SK-N-SH (cell line): ENCODE results near the gene DMD. TPM values are rescaled to one million over a fixed set of nuclear protein-coding genes. Genes with fewer than 3 reads are reported as not detected.

ENCODE experiments used
- CTCF ChIA-PET: fragments of 300-600, 350-600 bp; formaldehyde crosslinking; extraction: SDS; loops from one replicate; lab custom pipeline; 2021; lab: Yijun Ruan, JAX
- POLR2A ChIA-PET: fragments of 350-600 bp; sonication (Branson Sonifier 250); formaldehyde crosslinking; extraction: SDS; loops from one replicate; lab custom pipeline; 2020; ENCODE audit warnings: antibody characterized with exemption, inconsistent platforms; lab: Yijun Ruan, JAX
- DNase-seq: peaks from one replicate; pipeline ENCODE4 v3.0.0; 2012
- H2AFZ ChIP-seq: fragments of 200-600 bp; sonication (generic); 2 replicates; pipeline ENCODE4 v1.8.1; 2016; ENCODE audit warnings: antibody characterized with exemption, mild to moderate bottlenecking, low read depth
- H3F3A ChIP-seq: fragments of 200-600 bp; sonication (generic); replicated peaks from 2 replicates; pipeline ENCODE3; 2016; ENCODE audit warnings: antibody characterized with exemption, mild to moderate bottlenecking; ENCODE audit not compliant: insufficient read depth
- H3K27ac ChIP-seq, 2 experiments: fragments of 200-500 bp in 1 of 2; fragments of 200-600 bp in 1 of 2; sonication (Bioruptor generic) in 1 of 2; sonication (generic), shearing (Covaris generic) in 1 of 2; 2 replicates each; pipeline versions ENCODE4 v1.5.1 to v1.6.1; 2014 to 2016; ENCODE audit warnings: low read depth in 2 of 2, inconsistent platforms in 1 of 2, low read length in 1 of 2, mild to moderate bottlenecking in 1 of 2, mixed read lengths in 1 of 2
- H3K27me3 ChIP-seq: fragments of 200-600 bp; sonication (generic), shearing (Covaris generic); 2 replicates; pipeline ENCODE4 v1.6.1; 2016; ENCODE audit warnings: mixed run types; ENCODE audit not compliant: insufficient read depth
- H3K36me3 ChIP-seq, 2 experiments: fragments of 200-500 bp in 1 of 2; fragments of 200-600 bp in 1 of 2; sonication (Bioruptor generic) in 1 of 2; sonication (generic) in 1 of 2; replicated peaks in 1 of 2; 2 replicates each; pipeline versions ENCODE3 to v1.5.1; 2014 to 2016; ENCODE audit warnings: low read length in 1 of 2, mild to moderate bottlenecking in 1 of 2; ENCODE audit not compliant: insufficient read depth in 2 of 2, control insufficient read depth in 1 of 2
- H3K4me1 ChIP-seq, 2 experiments: fragments of 200-500 bp in 1 of 2; fragments of 200-600 bp in 1 of 2; sonication (Bioruptor generic) in 1 of 2; sonication (generic), shearing (Covaris generic) in 1 of 2; 2 replicates each; pipeline versions ENCODE4 v1.5.1 to v1.6.1; 2014 to 2016; ENCODE audit warnings: low read depth in 1 of 2, low read length in 1 of 2, mixed run types in 1 of 2; ENCODE audit not compliant: insufficient read depth in 2 of 2, control insufficient read depth in 1 of 2
- H3K4me2 ChIP-seq: fragments of 200-600 bp; sonication (generic), shearing (Covaris generic); 2 replicates; pipeline ENCODE4 v1.6.1; 2017; ENCODE audit warnings: mixed run types
- H3K4me3 ChIP-seq, 2 experiments: fragments of 200-500 bp in 1 of 2; fragments of 200-600 bp in 1 of 2; sonication (Bioruptor generic) in 1 of 2; sonication (generic), shearing (Covaris generic) in 1 of 2; 2 replicates each; pipeline versions ENCODE4 v1.5.1 to v1.8.1; 2014 to 2016; ENCODE audit warnings: low read depth in 2 of 2, inconsistent platforms in 1 of 2, low read length in 1 of 2, mild to moderate bottlenecking in 1 of 2, mixed read lengths in 1 of 2, moderate library complexity in 1 of 2
- H3K79me2 ChIP-seq: fragments of 200-600 bp; sonication (generic); 2 replicates; pipeline ENCODE4 v1.8.1; 2017; ENCODE audit warnings: mild to moderate bottlenecking; ENCODE audit not compliant: insufficient read depth
- H3K9ac ChIP-seq: fragments of 200-600 bp; sonication (generic); 2 replicates; pipeline ENCODE4 v1.6.1; 2017; ENCODE audit warnings: mixed run types
- H3K9me2 ChIP-seq: fragments of 200-600 bp; sonication (generic); 2 replicates; pipeline ENCODE4 v1.6.1; 2017; ENCODE audit warnings: mixed run types
- H3K9me3 ChIP-seq: fragments of 200-600 bp; sonication (generic); 2 replicates; pipeline ENCODE4 v1.6.1; 2017; ENCODE audit warnings: mixed run types, mild to moderate bottlenecking, moderate library complexity
- H4K20me1 ChIP-seq: fragments of 200-600 bp; sonication (generic); 2 replicates; pipeline ENCODE4 v1.6.1; 2017; ENCODE audit warnings: mild to moderate bottlenecking, mixed run types; ENCODE audit not compliant: insufficient read depth
- CTCF ChIP-seq: fragments of 200-600 bp; sonication (generic); IDR thresholded peaks from 2 replicates; pipeline ENCODE4 v1.6.1; 2017; ENCODE audit warnings: antibody characterized with exemption, mild to moderate bottlenecking, moderate library complexity
- ELF1 ChIP-seq: IDR thresholded peaks from 2 replicates; pipeline ENCODE4 v1.4.0; 2012
- EP300 ChIP-seq, 2 experiments: IDR thresholded peaks; 2 replicates each; pipeline versions ENCODE4 v1.4.0 to v1.6.1; 2012; ENCODE audit warnings: borderline replicate concordance in 1 of 2, low read depth in 1 of 2, low read length in 1 of 2
- EZH2phosphoT487 ChIP-seq: fragments of 200-600 bp; sonication (generic); IDR thresholded peaks from 2 replicates; pipeline ENCODE4 v1.6.1; 2017; ENCODE audit warnings: low read depth, mixed run types, mild to moderate bottlenecking, antibody characterized with exemption, moderate library complexity, borderline replicate concordance
- FOXJ3 ChIP-seq: sonication (generic); formaldehyde crosslinking; IDR thresholded peaks from 2 replicates; pipeline ENCODE4 v1.5.1; 2020; ENCODE audit warnings: mild to moderate bottlenecking, missing genetic modification reagents
- FOXM1 ChIP-seq: IDR thresholded peaks from 2 replicates; pipeline ENCODE4 v1.4.0; 2012; ENCODE audit warnings: low read depth, mild to moderate bottlenecking
- GABPA ChIP-seq: IDR thresholded peaks from 2 replicates; pipeline ENCODE4 v1.4.0; 2012; ENCODE audit warnings: low read depth, mild to moderate bottlenecking
- GATA2 ChIP-seq: sonication (generic); formaldehyde crosslinking; IDR thresholded peaks from 2 replicates; pipeline ENCODE4 v1.5.0; 2020; ENCODE audit warnings: mild to moderate bottlenecking, missing genetic modification reagents
- IRF3 ChIP-seq: fragments of 150-350 bp; IDR thresholded peaks from 2 replicates; pipeline ENCODE4 v1.6.1; 2016; ENCODE audit warnings: mild to moderate bottlenecking, low read depth, low read length
- MEF2A ChIP-seq: IDR thresholded peaks from 2 replicates; pipeline ENCODE4 v1.4.0; 2012; ENCODE audit warnings: low read depth, borderline replicate concordance
- PBX3 ChIP-seq: IDR thresholded peaks from 2 replicates; pipeline ENCODE4; 2012
- POLR2AphosphoS5 ChIP-seq: IDR thresholded peaks from 2 replicates; pipeline ENCODE4 v1.6.1; 2012; ENCODE audit warnings: low read depth, low read length
- RAD21 ChIP-seq: IDR thresholded peaks from 2 replicates; pipeline ENCODE4 v1.6.1; 2012; ENCODE audit warnings: mild to moderate bottlenecking, low read length
- RXRA ChIP-seq: IDR thresholded peaks from 2 replicates; pipeline ENCODE4 v1.4.0; 2012; ENCODE audit warnings: low read depth, mild to moderate bottlenecking, borderline replicate concordance
- SIN3A ChIP-seq: IDR thresholded peaks from 2 replicates; pipeline ENCODE4 v1.6.1; 2012; ENCODE audit warnings: low read depth, mild to moderate bottlenecking, low read length, moderate library complexity, borderline replicate concordance
- TCF12 ChIP-seq: IDR thresholded peaks from 2 replicates; pipeline ENCODE4 v1.4.0; 2012
- USF2 ChIP-seq: fragments of 150-350 bp; IDR thresholded peaks from 2 replicates; pipeline ENCODE4 v1.6.1; 2017; ENCODE audit warnings: antibody characterized with exemption, low read length, low read depth, borderline replicate concordance
- YY1 ChIP-seq: IDR thresholded peaks from 2 replicates; pipeline ENCODE4 v1.4.0; 2012; ENCODE audit warnings: low read depth, mild to moderate bottlenecking
- WGBS: methylation state at CpG from one replicate; pipeline ENCODE4 v1.1.6; 2017; ENCODE audit warnings: low lambda C conversion rate; 5-methylcytosine and 5-hydroxymethylcytosine counted together
- polyA plus RNA-seq, 3 experiments: library from polyadenylated mRNA; depleted of rRNA; stranded (reverse); fragments of >200 nt; gene quantifications; 2 replicates each; pipeline ENCODE4 v1.2.3, GENCODE V29; 2012

DMD gene
- polyA plus RNA-seq, 1 of the 3 experiments (the other 2 are of a cell fraction): 3.9 TPM

- ChIA-PET CTCF (no interaction called here), POLR2A (no interaction called here)
- Histone ChIP-seq H3K4me3 (peak overlapping the region in 1 of 2 experiments; percentile 9; a peak in 1 of 4 replicates), H3K4me1 (no peaks in the 10 kb centered on the region), H3K4me2 (peak overlapping the region; percentile 43), H2AFZ (0 out of 2 replicates have a peak overlapping the region, but pooled peaks have one; percentile 40), H4K20me1 (no peaks in the 10 kb centered on the region), H3K27ac (no peak overlapping the region), H3K27me3 (no peaks in the 10 kb centered on the region), H3F3A (no peaks in the 10 kb centered on the region), H3K9ac (no peak overlapping the region), H3K79me2 (no peaks in the 10 kb centered on the region), H3K9me2 (no peaks in the 10 kb centered on the region)
- 16% methylated on average over 2 of the region's 2 CpGs for WGBS
- no peak for DNase-seq
- no peak for TF ChIP-seq FOXM1
- no peak for TF ChIP-seq RAD21
- no peak for TF ChIP-seq FOXJ3 (CRISPR knock-in tag)
- TF ChIP-seq EZH2phosphoT487: no peak
- no peak for TF ChIP-seq PBX3
- TF ChIP-seq POLR2AphosphoS5: no peak
- no peak for TF ChIP-seq EP300 (IDR thresholded peaks at IDR 0.05; ENCODE audit: borderline replicate concordance in 1 of 2, low read depth in 1 of 2, low read length in 1 of 2)
- TF ChIP-seq, all 33 proteins: peak for 0
- Histone ChIP-seq H3K9me3 (no peaks in the 10 kb centered on the region), H3K36me3 (no peaks in the 10 kb centered on the region)
These were observed 1290.1 kb downstream of the DMD start for GRCh38 chrX:31921236-31921635.

- Histone ChIP-seq H3K36me3 (no peaks in the 10 kb centered on the region), H3K79me2 (no peaks in the 10 kb centered on the region), H3K27ac (no peak overlapping the region), H3K9me3 (no peaks in the 10 kb centered on the region), H3K4me2 (no peak overlapping the region), H2AFZ (no peak overlapping the region), H3K9me2 (no peaks in the 10 kb centered on the region), H3K4me3 (no peak overlapping the region), H3K4me1 (no peaks in the 10 kb centered on the region), H3K27me3 (no peaks in the 10 kb centered on the region), H4K20me1 (no peaks in the 10 kb centered on the region), H3F3A (no peaks in the 10 kb centered on the region), H3K9ac (no peak overlapping the region)
- POLR2A ChIA-PET: no interaction called here
- WGBS: 14% methylated on average over 4 of the region's 4 CpGs
- CTCF ChIA-PET: no interaction called here
- no peak for TF ChIP-seq USF2
- no peak for TF ChIP-seq MEF2A
- DNase-seq: no peak
These were observed 1301.3 kb downstream of the DMD start for GRCh38 chrX:31909850-31910572.

- Histone ChIP-seq H3K9me2 (no peaks in the 10 kb centered on the region), H3K36me3 (no peaks in the 10 kb centered on the region), H3K27me3 (no peaks in the 10 kb centered on the region), H3K4me2 (no peak overlapping the region), H3K9ac (no peak overlapping the region), H2AFZ (no peak overlapping the region), H4K20me1 (no peaks in the 10 kb centered on the region), H3F3A (no peaks in the 10 kb centered on the region), H3K4me1 (no peaks in the 10 kb centered on the region), H3K79me2 (no peaks in the 10 kb centered on the region), H3K27ac (no peak overlapping the region), H3K4me3 (no peak overlapping the region), H3K9me3 (no peaks in the 10 kb centered on the region)
- no peak for DNase-seq
- CTCF ChIA-PET: interaction anchor here (0.7 kb wide), 1 partner anchor 17 kb away, joined by 3 read pairs; no protein-coding TSS in a partner anchor
- POLR2A ChIA-PET: no interaction called here
- 30% methylated on average over 7 of the region's 7 CpGs for WGBS
- no peak for TF ChIP-seq GABPA
- no peak for TF ChIP-seq IRF3
- no peak for TF ChIP-seq CTCF
- no peak for TF ChIP-seq ELF1
- TF ChIP-seq GATA2: no peak
- no peak for TF ChIP-seq SIN3A
- TF ChIP-seq YY1: no peak
- no peak for TF ChIP-seq MEF2A
- no peak for TF ChIP-seq FOXJ3 (CRISPR knock-in tag)
- TF ChIP-seq RXRA: no peak
- TF ChIP-seq TCF12: no peak
These were observed 1317.2 kb downstream of the DMD start for GRCh38 chrX:31894152-31894551.
